ENCODE data around the gene TNFSF8. TPM values are rescaled to one million over a fixed set of nuclear protein-coding genes. Genes with fewer than 3 reads are reported as not detected.

The TNFSF8 gene
- total and polyA plus RNA-seq, 11 donors = 0.25 to 4.9 (median 0.74) TPM; not detected in 1

DNA sequence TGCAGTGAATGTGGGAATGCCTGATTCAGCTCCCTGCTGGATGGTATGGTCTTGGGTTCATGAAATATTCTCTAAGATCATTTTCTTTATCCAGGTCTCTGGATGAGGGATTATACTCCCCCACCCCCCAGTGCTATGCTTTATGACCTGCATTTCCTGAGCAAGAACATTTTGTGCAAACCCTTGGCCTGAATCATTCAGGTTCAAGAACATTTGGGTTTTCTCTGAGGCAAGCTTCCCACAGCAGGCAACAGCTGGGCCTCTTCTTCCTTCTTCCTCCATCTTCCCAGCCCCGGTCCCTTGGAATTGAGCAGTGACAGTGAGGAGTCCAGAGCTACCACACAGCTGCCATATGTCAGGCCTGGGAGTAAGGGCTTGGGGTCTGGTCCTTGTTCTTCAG, 65.9 kb downstream of the TNFSF8 start:
- ATAC-seq = no peak
- intact Hi-C loops (cut with DNase I) = no loop called here
- H3K36me3 ChIP-seq = no peaks in the 10 kb centered on the region
- no peak for DNase-seq
- H3K4me1 ChIP-seq = peaks cover 0 to 14% (median 0%) of the 10 kb centered on the region in 12 donors
- no peak overlapping the region for H3K27ac ChIP-seq
- H3K27me3 ChIP-seq = peaks cover 0 to 3% (median 0%) of the 10 kb centered on the region in 9 donors
- TF ChIP-seq POLR2A (IDR thresholded peaks at IDR 0.05) = no peak
- TF ChIP-seq, protein P1, sequence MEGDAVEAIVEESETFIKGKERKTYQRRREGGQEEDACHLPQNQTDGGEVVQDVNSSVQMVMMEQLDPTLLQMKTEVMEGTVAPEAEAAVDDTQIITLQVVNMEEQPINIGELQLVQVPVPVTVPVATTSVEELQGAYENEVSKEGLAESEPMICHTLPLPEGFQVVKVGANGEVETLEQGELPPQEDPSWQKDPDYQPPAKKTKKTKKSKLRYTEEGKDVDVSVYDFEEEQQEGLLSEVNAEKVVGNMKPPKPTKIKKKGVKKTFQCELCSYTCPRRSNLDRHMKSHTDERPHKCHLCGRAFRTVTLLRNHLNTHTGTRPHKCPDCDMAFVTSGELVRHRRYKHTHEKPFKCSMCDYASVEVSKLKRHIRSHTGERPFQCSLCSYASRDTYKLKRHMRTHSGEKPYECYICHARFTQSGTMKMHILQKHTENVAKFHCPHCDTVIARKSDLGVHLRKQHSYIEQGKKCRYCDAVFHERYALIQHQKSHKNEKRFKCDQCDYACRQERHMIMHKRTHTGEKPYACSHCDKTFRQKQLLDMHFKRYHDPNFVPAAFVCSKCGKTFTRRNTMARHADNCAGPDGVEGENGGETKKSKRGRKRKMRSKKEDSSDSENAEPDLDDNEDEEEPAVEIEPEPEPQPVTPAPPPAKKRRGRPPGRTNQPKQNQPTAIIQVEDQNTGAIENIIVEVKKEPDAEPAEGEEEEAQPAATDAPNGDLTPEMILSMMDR (IDR thresholded peaks at IDR 0.05) = no peak
- WGBS, 4 donors = 70 to 83% (median 74%) methylated on average over 1 of the region's 1 CpG
- no peak overlapping the region for H3K4me3 ChIP-seq
- no peaks in the 10 kb centered on the region for H3K9me3 ChIP-seq

DNA sequence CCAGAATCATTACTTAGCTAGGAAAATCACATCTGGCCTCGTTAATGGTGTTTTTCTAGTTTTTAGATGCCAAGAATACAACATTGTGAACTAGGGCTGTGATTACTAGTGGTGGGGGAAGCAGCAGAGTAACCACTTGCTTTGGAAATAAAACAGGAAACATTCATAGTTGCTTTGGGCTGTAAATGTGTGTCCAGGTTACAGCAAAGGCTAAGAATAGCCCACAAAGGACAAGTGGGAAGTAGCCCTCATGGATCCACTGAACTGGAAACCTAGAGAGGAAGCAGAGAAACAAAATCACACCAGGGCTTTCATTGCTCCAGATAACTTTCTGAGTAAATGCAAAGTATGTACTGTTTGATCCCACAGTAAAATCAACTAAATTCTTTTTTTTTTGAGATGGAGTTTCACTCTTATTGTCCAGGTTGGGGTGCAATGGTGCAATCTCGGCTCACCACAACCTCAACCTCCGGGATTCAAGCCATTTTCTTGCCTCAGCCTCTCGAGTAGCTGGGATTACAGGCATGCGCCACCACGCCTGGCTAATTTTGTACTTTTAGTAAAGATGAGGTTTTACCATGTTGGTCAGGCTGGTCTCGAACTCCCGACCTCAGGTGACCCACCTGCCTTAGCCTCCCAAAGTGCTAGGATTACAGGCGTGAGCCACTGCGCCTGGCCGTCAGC, 68.3 kb downstream of the TNFSF8 start:
- Histone ChIP-seq H3K36me3 (no peaks in the 10 kb centered on the region), H3K4me1 (peaks cover 0 to 14% (median 0%) of the 10 kb centered on the region in 12 donors), H3K4me3 (no peak overlapping the region), H3K27me3 (peaks cover 0 to 3% (median 0%) of the 10 kb centered on the region in 9 donors), H3K27ac (peak overlapping the region in 1 of 12 donors; percentile 23), H3K9me3 (no peaks in the 10 kb centered on the region)
- DNase-seq (no peak), ATAC-seq (peak in 1 of 4 donors; percentile 24)
- intact Hi-C loops (cut with DNase I) = no loop called here
- TF ChIP-seq, protein P1 (IDR thresholded peaks at IDR 0.05) = no peak
- no peak for TF ChIP-seq POLR2A (IDR thresholded peaks at IDR 0.05)
- WGBS, 4 donors = 86 to 89% (median 88%) methylated on average over 11 of the region's 11 CpGs

DNA sequence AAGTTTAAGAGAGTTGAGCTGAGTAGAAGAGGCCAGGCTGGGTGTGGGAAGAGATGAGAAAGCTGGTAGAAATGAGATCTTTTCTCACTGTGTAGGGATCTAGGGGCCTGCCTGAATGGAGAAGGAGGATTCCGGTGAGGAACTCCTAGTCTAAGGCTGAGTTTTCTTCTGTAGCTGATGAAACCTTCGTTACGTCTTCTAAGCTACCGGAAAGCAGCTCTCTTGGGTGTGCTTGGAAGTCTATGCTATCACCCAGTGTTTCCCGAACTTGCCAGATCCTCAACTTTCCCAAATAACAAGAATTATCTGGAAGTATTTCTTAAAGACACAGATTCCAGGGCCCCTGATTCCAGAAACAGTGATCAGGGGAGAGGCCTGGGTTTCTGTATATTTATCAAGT, 69.1 kb downstream of the TNFSF8 start:
- WGBS, 4 donors = 67 to 85% (median 76%) methylated on average over 5 of the region's 5 CpGs
- H3K27ac ChIP-seq = peak overlapping the region in 2 of 12 donors; percentile 11 to 23
- ATAC-seq (peak in 2 of 4 donors; percentile 28 to 55), DNase-seq (no peak)
- intact Hi-C loops (cut with DNase I) = no loop called here
- TF ChIP-seq, protein P1 (IDR thresholded peaks at IDR 0.05) = no peak
- TF ChIP-seq POLR2A (IDR thresholded peaks at IDR 0.05) = no peak
- H3K4me1 ChIP-seq = peaks cover 0 to 14% (median 0%) of the 10 kb centered on the region in 12 donors
- no peaks in the 10 kb centered on the region for H3K36me3 ChIP-seq
- no peaks in the 10 kb centered on the region for H3K9me3 ChIP-seq
- no peaks in the 10 kb centered on the region for H3K27me3 ChIP-seq
- H3K4me3 ChIP-seq = no peak overlapping the region

DNA sequence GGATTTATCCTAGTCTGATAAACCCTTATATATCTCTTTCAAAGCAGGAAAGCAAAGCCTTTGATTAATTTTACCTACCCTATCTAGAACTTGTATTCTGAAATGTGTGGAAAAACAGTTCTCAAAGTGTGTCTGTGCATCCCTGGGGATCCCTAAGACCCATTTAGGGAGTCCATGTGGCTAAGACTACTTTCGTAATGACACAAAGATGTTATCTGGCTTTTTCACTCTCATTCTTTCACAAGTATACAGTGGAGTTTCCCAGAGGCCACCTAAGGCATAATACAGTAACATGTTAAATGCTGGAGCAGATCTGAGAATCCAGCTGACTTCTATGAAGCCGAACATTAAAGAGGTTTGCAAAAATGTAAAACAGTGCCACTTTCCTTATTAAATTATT, 70.2 kb downstream of the TNFSF8 start:
- no peak for TF ChIP-seq POLR2A (IDR thresholded peaks at IDR 0.05)
- TF ChIP-seq, protein P1 (IDR thresholded peaks at IDR 0.05) = no peak
- Histone ChIP-seq H3K4me3 (no peak overlapping the region), H3K36me3 (no peaks in the 10 kb centered on the region), H3K9me3 (no peaks in the 10 kb centered on the region), H3K4me1 (peaks cover 0 to 14% (median 0%) of the 10 kb centered on the region in 12 donors), H3K27ac (no peak overlapping the region), H3K27me3 (no peaks in the 10 kb centered on the region)
- 66 to 73% (median 70%) methylated on average over 2 of the region's 2 CpGs for WGBS, 4 donors
- no peak for ATAC-seq
- intact Hi-C loops (cut with DNase I) = no loop called here
- DNase-seq = no peak

Measured in heart left ventricle (tissue), 16 donors.